Inflammatory macrophage (primary cell): Measurements from ENCODE around the gene P2RX1.
A peak's percentile ranks its signal among the peaks of the same experiment; 100 is the strongest.

Source experiments
- DNase-seq, 2 donors: peaks; one replicate each; pipeline ENCODE4 v3.0.0-alpha.2; 2020 to 2022

P2RX1 gene

DNA sequence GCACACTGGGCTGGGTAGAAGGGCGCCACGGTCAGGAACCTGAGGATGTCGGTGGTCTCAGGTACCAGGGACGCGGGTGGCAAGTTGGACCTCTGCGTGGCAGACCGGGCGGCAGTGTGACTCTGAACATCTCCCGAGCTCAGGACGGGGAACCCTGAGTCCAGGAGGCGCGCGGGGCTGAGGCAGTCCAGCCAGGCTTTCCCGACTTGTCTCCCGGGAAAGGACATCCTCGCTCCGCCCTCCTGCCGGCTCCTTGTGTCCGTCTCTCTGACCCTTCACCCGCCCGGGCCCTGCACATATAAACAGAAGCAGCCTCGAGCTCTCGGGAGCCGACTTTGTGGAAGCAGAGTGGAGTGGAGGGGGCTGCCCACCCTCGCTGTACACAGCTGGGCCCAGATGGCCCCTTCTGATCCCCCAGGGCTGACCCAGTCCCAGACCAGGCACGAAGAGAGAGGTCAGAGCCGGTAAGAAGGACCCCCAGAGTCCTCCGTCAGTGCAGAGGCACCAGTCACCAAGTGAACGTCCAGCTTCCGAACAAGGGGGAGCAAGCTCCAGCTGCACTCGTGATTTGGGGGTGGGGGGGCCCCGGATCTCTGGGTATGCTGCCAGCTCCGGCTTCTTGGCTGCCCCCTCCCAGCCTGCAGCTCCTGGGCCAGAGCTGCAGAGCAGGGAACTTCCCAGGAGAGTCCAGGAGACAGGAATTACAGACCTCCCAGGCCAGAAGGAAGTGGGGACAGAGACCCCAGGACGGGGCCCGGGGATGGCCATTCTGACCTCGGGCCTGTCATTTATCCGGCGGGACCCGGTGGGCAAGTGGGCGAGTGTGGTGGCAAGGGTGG is 8.5 kb upstream of the P2RX1 start:
- no peak for DNase-seq

GRCh38 chr17:3923466-3924190 is 7.4 kb upstream of the P2RX1 start:
- DNase-seq, result no peak

- no peak for DNase-seq
These were observed 6.5 kb upstream of the P2RX1 start for GRCh38 chr17:3922765-3923164.

- DNase-seq, result peak in 1 of 2 donors; percentile 19
These were observed 5.4 kb upstream of the P2RX1 start for GRCh38 chr17:3921502-3922319.

DNA sequence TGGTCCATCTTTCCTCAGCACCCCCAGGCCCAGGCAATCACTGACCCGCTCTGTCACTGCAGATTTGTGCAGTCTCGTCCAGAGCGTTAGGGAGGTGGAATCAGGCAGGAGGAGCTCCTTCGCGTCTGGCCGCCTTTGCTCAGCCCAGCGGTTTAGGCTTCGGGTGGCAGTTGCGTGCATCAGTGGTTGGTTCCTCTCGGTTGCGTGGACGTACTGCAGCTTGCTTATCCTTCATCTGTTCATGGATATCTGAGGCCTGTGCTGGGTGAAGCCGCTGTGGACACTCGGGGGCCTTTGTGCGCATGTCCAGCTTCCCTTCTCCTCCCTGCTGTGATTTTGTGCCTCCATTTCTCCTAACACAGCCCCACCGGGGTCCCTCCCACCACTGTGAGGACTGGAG is 4.7 kb upstream of the P2RX1 start:
- DNase-seq, result no peak

GRCh38 chr17:3919123-3919624 is 2.9 kb upstream of the P2RX1 start:
- no peak for DNase-seq

- DNase-seq, result no peak
These were observed 2.3 kb upstream of the P2RX1 start for GRCh38 chr17:3918372-3919122.

GRCh38 chr17:3917391-3917931 is 1.2 kb upstream of the P2RX1 start:
- DNase-seq, result peak in 1 of 2 donors; percentile 12

- DNase-seq, result peak; percentile 31 to 43
These were observed 560 bp upstream of the P2RX1 start for GRCh38 chr17:3916825-3917224.

DNA sequence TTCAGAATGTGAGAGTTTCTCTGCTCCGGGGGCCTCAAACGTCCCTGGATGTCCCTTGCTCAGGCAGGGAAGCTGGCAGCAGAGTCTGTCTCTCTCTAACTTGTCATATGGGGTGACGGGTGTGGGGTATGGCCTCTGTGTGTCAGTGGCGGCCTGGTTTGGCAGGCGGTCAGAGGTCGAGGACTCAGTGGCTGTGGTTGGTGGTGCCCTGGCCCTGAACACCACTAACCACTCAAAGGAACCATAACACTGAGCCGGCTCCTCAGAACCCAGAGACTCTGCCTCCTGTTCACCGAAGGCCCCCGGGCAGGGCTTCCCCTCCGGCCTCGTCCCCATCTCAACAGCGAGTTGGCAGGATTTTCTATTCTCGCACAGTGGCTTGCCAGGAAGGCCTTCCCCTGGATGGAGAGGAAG is 677 bp downstream of the P2RX1 start:
- peak; percentile 20 to 43 for DNase-seq

GRCh38 chr17:3914312-3914670 is 2.0 kb downstream of the P2RX1 start:
- no peak for DNase-seq

DNA sequence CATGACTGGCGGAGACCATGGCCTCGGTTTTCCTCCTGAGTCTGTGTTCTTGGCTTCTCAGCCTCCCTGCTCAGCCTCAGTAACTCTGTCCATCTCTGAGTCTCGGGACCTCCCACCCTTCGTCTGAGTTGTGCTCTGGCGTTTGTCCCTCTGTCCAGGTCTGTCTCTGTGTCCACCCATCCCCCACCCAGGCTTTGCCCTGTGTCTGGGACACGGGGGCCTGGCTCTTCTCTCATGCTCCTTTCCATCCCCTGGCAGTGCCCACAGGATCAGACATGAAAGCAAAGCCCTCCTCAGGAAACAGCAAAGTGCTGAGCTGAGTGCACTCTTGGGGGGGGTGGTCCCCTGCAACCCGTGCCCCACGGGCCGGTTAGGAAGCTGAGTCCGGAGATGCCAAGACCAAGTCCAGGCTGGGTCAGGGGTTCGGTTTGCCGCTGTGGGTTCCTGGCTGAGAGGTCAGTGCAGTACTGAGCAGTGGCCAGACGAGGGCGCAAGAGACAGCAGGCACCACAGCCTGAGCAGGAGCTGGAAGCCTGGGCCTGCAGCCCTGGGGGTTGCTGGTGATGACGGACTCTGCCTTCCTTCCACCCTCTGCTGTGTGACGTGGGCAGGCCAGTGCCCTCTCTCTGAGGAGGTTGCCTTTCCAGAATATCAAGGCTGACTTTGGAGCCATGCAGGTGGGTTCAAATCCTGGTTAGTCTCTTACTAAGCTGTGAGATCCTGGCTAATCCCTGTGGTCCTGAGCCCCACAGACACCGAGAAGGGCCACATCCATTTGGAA is 2.5 kb downstream of the P2RX1 start:
- DNase-seq, result peak; percentile 85

- DNase-seq, result no peak
These were observed 3.4 kb downstream of the P2RX1 start for GRCh38 chr17:3912827-3913226.

DNA sequence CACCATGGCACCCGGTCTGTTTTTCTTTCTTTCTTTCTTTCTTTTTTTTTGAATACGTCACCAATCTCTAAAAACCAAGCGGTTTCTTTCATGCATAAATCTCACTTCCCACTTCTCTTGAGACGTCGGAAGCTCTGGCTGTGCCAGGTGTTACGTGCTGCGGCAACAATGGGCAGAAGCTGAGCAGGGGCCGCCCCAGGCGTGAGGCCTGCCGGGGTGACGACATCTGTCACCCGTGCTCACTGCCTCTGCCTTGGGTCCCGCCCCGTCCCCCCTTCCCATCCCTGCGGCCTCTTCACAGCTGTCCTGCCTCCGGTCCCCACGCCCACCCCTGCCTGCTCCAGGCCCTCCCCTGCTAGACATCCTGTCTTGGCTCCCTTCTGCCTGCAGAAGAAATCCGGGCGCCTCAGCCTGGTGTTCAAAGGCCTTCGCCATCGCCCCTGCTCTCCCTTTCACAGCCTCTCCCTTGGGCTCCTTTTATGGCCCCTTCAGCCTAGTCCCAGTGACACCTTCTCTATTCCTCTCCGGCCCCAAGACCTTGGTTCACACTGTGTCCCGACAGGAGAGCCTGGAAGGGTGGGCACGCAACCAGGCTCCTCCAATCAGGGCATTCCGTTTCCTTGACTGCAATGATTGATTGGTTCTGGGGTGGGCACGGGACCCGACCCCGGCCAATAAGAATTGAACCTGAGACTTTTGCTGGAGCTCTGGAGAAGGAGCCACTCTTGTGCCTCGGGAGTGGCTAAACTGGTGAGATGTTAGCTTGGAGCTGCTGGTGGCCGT is 4.8 kb downstream of the P2RX1 start:
- DNase-seq, result peak; percentile 29 to 52

DNA sequence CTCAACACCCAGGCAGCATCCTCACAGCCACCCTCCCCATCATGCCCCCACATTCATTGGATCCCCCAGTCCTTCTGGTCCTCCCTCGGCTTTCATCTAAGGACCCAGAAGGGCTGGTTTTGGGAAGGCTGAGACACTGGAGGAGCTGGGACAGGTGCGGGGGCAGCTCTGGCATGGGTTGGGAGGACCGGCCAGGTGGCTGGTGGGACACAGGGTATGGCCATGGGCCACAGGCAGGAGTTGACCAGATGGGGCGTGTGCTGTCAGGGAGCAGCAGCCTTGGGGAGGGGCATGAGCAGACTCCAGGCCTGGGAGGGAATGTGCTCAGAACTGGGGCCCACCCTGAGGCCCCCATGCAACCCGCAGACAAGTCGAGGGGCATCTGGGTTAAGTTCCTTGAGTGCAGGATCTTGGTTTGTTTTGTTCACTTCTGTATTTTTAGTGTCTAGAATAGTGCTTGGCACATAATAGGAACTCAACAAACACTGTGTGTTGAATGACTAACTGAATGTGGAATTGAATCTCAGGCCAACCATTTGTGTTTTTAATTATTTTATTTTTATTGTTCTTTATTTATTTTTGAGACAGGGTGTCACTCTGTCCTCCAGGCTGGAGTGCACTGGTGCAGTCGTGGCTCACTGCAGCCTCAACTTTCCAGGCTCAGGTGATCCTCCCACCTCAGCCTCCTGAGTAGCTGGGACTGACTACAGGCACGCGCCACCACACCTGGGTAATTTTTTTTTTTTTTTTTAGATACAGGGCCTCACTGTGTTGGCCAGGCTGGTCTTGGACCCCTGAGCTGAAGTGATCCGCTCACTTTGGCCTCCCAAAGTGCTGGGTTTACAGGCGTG is 5.6 kb downstream of the P2RX1 start:
- no peak for DNase-seq

- DNase-seq, result no peak
These were observed 7.0 kb downstream of the P2RX1 start for GRCh38 chr17:3909257-3909656.

- DNase-seq, result no peak
These were observed 8.6 kb downstream of the P2RX1 start for GRCh38 chr17:3907483-3908216.

DNA sequence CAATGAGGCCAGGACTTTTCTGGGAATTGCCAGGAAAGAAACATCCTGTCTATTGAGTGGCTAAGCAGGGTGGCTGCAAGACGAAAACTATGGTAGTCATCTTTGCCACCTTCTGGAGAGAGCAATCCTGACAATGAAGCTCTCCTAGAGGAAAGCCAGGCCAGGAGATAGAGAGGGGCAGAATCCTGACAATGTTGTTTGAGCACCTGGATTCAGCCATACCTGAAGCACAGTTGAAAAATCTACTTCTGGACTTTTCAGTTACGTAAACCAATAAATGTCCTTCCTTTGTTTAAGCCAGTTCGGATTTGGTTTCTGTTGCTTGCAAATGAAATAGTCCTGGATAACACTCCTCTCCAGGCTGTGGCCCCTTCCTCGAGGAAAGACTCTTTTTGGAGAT is 9.4 kb downstream of the P2RX1 start:
- no peak for DNase-seq
